ENCODE results near the gene SPACA5B.
"Not testable (repeated sequence)": the region's sequence is repeated elsewhere in the genome, so short reads cannot be mapped to it uniquely, and the experiment has no call there.

SPACA5B gene

DNA sequence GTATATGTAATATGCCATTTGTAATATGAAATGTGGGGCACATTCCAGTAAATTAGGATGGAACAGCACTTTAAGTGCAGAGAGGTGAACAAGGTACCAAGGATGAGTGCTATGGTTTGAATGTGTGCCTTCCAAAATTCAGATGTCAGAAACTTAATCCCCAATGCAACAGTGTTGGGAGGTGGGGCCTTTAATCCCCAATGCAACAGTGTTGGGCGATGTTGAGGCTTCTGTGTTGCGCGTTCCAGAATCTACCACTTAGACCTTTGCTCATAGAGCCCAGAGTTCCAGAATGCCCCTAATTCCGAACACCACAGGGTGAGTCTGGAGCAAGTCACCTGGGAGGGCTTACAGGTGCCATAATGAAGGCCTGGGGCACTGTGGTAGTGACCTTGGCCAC lies at the start of gene SPACA5B:
Gene SPACA5B (plus strand): TSS at position 301 of the 400 bp plus-strand sequence. CDS start 62 bp downstream, at position 363.
- not testable (repeated sequence) for H3K4me3 Mint-ChIP-seq; DNase-seq; H3K4me1 Mint-ChIP-seq; ATAC-seq; H3K27ac Mint-ChIP-seq; H3K9me3 Mint-ChIP-seq; H3K36me3 Mint-ChIP-seq (ENCODE audit: low read depth); H3K27me3 Mint-ChIP-seq

DNA sequence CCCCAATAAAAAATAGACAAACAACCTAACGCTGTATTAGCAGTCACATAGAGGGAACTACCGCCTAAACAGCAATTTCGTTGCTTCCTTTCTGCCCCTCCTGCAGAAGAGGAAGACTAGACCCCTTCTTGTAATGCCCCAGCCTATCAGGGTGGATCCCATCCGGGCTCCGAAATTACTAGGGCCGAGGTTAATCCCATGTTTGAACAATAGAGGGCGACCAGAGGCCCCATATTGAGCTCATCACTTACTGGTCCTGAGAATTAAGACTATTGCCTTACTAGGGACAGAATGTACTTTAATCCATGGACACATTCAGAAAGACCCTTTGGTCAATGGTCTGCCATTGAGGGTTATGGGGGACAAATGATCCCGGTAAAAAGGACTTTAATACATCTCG lies 47.2 kb upstream of the SPACA5B start:
- Mint-ChIP-seq H3K9me3 (no peaks in the 10 kb centered on the region), H3K4me1 (no peaks in the 10 kb centered on the region), H3K27ac (no peak overlapping the region), H3K36me3 (ENCODE audit: low read depth) (no peaks in the 10 kb centered on the region), H3K4me3 (no peak overlapping the region), H3K27me3 (no peaks in the 10 kb centered on the region)
- ATAC-seq = peak; percentile 63
- DNase-seq = peak; percentile 35

DNA sequence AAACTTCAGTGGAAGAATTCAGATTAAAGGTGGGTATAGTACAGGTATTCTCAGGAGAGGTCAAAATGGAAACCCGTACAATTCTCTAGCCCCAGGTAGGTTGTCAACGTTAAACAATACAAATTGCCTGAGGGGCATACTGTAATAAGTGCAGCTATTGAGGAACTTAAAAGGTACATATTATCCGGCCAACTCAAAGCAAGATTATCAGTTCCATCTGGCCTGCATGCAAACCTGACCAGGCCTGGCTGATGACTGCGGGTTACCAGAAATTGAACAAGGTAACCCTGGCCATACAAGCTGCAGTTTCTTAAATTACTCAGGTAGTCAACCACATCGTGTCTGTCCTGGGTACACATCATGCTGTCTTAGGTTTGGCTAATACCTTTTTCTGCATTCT lies 46.7 kb upstream of the SPACA5B start:
- no peaks in the 10 kb centered on the region for H3K36me3 Mint-ChIP-seq (ENCODE audit: low read depth)
- no peaks in the 10 kb centered on the region for H3K4me1 Mint-ChIP-seq
- H3K27ac Mint-ChIP-seq = no peak overlapping the region
- no peak for DNase-seq
- no peaks in the 10 kb centered on the region for H3K27me3 Mint-ChIP-seq
- no peak for ATAC-seq
- H3K4me3 Mint-ChIP-seq = no peak overlapping the region
- H3K9me3 Mint-ChIP-seq = no peaks in the 10 kb centered on the region

DNA sequence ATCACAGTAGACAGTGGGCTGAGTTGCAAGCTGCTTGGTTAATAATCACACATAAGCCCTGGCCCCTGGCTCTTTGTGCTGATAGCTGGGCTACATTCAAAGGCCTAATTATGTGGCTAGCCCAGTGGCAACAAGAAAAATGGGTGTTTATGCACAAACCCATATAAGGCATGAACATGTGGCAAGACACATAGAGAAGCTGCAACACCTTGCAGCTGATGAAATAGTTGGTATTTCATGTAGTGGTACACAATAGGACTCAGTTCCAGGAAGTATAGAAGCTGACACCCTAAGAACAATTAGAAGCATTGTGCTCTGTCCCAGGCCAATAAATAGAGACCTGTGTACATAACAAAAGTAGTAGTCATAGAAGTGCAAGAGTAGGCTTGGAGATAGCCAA lies 44.3 kb upstream of the SPACA5B start:
- Mint-ChIP-seq H3K27ac (no peak overlapping the region), H3K9me3 (no peaks in the 10 kb centered on the region), H3K36me3 (ENCODE audit: low read depth) (no peaks in the 10 kb centered on the region), H3K4me1 (no peaks in the 10 kb centered on the region), H3K27me3 (no peaks in the 10 kb centered on the region), H3K4me3 (no peak overlapping the region)
- ATAC-seq (no peak), DNase-seq (no peak)

DNA sequence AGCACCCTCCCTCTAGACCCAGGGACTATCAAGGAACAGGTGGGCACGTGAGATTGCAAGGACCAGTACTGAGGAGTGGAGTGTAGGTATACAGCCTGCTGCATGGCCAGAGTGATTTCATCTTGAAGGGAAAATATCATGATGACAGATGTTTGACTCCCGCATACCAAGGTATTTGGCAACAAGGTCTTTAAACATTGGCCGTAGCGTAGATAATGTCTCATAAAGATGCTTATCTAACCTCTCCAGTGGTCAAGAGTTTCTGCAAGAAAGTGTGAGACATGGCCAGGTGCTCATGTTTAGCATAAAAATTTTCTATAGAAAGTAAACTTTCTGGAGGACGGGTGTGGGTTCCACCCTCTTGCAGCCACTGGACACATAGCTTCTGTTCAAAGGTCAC lies 40.3 kb upstream of the SPACA5B start:
- ATAC-seq (no peak), DNase-seq (no peak)
- Mint-ChIP-seq H3K27me3 (no peaks in the 10 kb centered on the region), H3K36me3 (ENCODE audit: low read depth) (no peaks in the 10 kb centered on the region), H3K27ac (no peak overlapping the region), H3K4me1 (no peaks in the 10 kb centered on the region), H3K4me3 (no peak overlapping the region), H3K9me3 (no peaks in the 10 kb centered on the region)

DNA sequence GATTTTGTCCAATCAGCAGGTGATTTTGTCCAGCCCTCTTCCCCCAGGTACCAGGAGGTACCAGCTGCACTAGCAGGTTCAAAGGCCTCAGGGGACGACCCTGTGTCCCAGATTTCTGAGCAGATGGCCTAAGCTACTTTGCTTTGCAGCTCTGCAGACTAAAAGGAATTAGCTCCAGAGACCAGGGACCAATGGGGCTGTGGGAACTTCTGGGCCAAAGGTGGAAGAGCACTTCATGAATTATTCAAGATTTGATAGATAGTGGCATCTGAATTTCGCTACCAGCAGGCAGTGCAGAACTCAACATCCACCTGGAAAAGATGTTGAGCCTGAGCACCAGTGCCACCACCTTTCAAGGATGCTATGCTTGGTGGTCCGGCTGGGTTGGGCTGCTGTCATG lies 37.9 kb upstream of the SPACA5B start:
- not testable (repeated sequence) for H3K36me3 Mint-ChIP-seq (ENCODE audit: low read depth); H3K4me3 Mint-ChIP-seq; H3K9me3 Mint-ChIP-seq; DNase-seq; ATAC-seq; H3K4me1 Mint-ChIP-seq; H3K27ac Mint-ChIP-seq; H3K27me3 Mint-ChIP-seq

DNA sequence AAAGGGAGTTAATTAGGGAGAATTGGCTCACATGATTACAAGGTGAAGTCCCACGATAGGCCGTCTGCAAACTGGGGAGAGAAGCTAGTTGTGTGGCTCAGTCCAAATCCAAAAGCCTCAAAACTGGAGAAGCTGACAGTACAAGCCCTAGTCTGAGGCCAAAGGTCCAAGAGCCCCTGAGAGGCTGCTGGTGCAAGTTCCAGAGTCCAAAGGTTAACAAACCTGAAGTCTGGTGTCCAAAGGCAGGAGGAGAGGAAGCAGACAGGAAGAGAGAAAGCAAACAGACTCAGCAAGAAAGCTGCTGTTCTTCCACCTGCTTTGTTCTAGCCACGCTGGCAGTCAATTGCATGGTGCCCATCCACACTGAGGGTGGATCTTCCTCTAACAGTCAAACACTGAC lies 29.0 kb upstream of the SPACA5B start:
- H3K9me3 Mint-ChIP-seq = no peaks in the 10 kb centered on the region
- ATAC-seq = no peak
- H3K4me1 Mint-ChIP-seq = peaks cover 3% of the 10 kb centered on the region
- no peak overlapping the region for H3K27ac Mint-ChIP-seq
- DNase-seq = no peak
- H3K4me3 Mint-ChIP-seq = no peak overlapping the region
- no peaks in the 10 kb centered on the region for H3K36me3 Mint-ChIP-seq (ENCODE audit: low read depth)
- H3K27me3 Mint-ChIP-seq = peaks cover 2% of the 10 kb centered on the region

DNA sequence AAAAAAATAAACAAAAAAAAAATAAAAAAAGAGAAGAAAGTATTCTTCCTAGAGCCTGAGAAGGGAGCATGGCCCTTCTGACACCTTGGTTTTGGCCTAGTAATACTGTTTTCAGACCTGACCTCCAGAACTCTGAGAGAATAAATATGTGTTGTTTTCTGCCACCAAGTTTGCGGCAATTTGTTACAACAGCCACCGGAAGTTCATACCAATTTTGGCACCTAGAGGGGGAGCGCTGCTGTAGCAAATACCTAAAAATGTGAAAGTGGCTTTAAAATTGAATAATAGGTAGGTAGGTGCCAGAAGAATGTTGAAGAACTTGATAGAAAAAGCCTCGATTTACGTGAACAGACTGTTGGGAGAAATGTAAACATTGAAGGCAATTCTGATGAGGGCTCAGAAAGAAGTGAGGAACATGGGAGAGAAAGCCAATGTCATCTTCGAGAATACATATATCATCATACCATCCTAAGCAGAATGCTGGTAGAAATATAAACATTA lies 27.5 kb upstream of the SPACA5B start:
- Mint-ChIP-seq H3K27ac (no peak overlapping the region), H3K4me3 (no peak overlapping the region), H3K9me3 (no peaks in the 10 kb centered on the region), H3K4me1 (peaks cover 3% of the 10 kb centered on the region), H3K27me3 (peaks cover 2% of the 10 kb centered on the region), H3K36me3 (ENCODE audit: low read depth) (no peaks in the 10 kb centered on the region)
- ATAC-seq = no peak
- no peak for DNase-seq

DNA sequence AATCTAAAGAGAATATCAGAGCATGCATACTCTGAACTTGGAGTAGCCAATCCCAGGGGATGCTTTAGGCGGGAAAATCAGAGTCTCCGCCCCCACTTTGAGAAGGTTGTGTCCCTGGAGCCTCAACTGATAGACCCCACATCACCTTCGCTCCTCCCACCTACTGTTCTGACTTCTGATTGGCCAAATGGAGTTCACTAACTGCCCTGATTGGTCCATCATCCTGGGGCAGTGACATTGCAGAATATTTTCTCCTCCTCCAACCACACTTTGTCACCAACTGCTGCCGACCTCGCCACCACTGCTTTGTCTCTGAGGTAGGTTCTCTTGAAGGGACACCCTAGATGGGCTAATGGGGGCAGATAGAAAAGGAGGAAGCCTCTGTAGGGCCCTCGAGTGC lies 22.7 kb upstream of the SPACA5B start:
- ATAC-seq = no peak
- H3K27me3 Mint-ChIP-seq = peaks cover 2% of the 10 kb centered on the region
- H3K27ac Mint-ChIP-seq = no peak overlapping the region
- no peaks in the 10 kb centered on the region for H3K36me3 Mint-ChIP-seq (ENCODE audit: low read depth)
- peaks cover 3% of the 10 kb centered on the region for H3K4me1 Mint-ChIP-seq
- DNase-seq = no peak
- H3K4me3 Mint-ChIP-seq = no peak overlapping the region
- H3K9me3 Mint-ChIP-seq = no peaks in the 10 kb centered on the region

DNA sequence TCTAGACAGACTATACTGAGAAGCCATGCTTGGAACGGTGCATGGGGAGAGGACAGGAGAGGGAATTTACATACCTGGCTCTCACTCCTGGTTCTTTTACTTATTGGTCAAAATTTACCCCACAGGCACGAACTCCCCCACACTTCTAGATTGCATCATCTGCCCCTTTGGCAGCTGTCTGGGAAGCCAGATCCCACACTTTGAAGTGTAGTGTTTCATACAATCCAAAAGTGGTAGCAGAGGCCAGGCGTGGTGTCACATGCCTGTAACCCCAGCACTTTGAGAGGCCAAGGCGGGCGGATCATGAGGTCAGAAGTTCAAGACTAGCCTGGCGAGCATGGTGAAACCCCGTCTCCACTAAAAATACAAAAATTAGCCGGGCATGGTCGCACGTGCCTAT lies 5.1 kb upstream of the SPACA5B start:
- H3K27me3 Mint-ChIP-seq; DNase-seq; H3K4me1 Mint-ChIP-seq; H3K36me3 Mint-ChIP-seq (ENCODE audit: low read depth); H3K9me3 Mint-ChIP-seq; H3K27ac Mint-ChIP-seq; H3K4me3 Mint-ChIP-seq; ATAC-seq: not testable (repeated sequence)

DNA sequence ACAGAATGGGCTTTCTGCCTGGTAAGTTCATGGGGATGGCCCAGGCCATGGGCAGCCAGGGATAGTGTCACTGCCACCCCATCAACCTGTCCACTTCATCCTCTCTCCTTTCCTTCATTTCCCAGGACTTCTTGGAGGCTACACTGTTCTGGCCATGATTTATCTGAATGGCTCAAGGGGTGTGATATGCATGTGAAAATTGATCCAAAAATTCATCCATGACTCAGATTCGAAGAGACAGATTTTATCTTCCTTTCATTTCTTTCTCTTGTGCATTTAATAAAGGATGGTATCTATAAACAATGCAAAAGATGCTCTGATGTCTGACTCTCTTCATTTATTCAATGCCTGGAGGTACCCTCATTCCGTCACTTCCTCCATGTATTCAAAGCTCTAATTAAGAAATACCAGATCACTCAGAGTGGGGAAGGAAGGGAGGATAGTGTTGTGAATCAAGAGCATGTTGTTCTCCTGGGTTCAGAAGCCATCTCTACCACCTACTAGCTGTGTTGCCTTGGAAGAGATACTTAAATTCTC lies 1.9 kb downstream of the SPACA5B start:
- H3K4me3 Mint-ChIP-seq, H3K9me3 Mint-ChIP-seq, ATAC-seq: not testable (repeated sequence)

DNA sequence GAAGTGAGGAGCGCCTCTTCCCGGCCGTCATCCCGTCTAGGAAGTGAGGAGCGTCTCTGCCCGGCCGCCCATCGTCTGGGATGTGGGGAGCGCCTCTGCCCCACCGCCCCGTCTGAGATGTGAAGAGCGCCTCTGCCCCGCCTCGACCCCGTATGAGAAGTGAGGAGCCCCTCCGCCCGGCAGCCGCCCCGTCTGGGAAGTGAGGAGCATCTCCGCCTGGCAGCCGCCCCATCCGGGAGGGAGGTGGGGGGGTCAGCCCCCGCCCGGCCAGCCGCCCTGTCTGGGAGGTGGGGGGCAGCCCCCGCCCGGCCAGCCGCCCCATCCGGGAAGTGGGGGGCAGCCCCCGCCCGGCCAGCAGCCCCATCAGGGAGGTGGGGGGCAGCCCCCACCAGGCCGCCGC lies 8.7 kb downstream of the SPACA5B start:
- H3K27me3 Mint-ChIP-seq; H3K36me3 Mint-ChIP-seq (ENCODE audit: low read depth); H3K9me3 Mint-ChIP-seq; ATAC-seq; DNase-seq; H3K4me3 Mint-ChIP-seq; H3K27ac Mint-ChIP-seq: not testable (repeated sequence)
- peaks cover 16% of the 10 kb centered on the region for H3K4me1 Mint-ChIP-seq

More for the DNA sequence above, 1.9 kb downstream of the SPACA5B start:
- not testable (repeated sequence) for H3K4me1 Mint-ChIP-seq; DNase-seq; H3K27me3 Mint-ChIP-seq; H3K27ac Mint-ChIP-seq; H3K36me3 Mint-ChIP-seq (ENCODE audit: low read depth)

DNA sequence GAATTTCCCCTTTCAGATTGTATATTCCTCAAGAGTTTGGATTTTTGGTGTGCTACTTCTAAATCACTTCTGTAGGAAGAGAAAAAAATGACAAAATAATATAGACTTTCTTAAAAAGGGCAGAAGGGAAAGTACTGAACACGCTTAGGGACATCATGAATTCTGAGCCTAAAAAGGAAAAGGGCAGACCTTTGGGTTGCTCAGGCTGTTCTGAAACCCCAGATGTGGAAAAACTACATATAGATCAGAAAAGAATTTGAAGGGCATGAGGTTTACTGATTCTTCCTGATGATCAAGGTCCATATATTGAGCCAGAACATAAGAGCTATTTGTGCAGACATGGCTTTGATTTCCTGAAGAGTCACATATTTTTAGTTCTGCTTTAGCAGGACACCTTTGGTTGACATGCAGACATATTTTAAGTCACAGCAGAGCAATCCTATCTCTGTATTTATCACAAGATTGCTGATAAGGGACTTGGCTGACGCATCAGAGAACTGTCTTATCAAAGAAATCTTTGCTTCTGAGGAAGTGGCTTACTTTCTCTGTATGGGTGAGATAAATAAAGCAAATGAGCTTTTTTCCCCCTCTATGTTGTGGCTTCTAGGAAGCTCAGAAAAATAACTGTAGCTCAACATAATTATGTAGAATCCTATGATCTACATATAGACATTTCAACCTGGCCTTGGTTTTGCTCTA lies 11.5 kb downstream of the SPACA5B start:
- H3K27me3 Mint-ChIP-seq; H3K4me3 Mint-ChIP-seq; H3K36me3 Mint-ChIP-seq (ENCODE audit: low read depth); H3K27ac Mint-ChIP-seq; DNase-seq; H3K9me3 Mint-ChIP-seq: not testable (repeated sequence)
- peaks cover 20% of the 10 kb centered on the region for H3K4me1 Mint-ChIP-seq
- ATAC-seq = peak; percentile 66

DNA sequence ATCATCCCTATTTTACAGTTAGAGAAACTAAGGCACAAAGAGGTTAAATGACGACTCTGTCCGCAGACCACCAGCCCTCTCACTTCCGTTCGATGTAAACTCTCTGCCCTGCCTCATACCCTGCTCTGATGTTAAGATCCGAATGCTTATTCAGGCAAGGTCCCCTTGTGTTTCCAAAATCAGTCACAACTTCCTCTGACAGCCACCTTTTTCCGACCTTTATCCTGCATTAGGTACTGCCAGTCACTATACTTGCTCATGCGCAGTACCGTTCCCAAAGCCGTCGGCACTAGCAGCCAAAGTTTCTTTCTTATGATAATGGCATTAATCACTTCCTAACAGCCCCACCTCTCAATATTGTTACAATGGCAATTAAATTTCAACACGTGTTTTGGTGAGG lies 12.3 kb downstream of the SPACA5B start:
- H3K36me3 Mint-ChIP-seq (ENCODE audit: low read depth); H3K4me3 Mint-ChIP-seq; H3K9me3 Mint-ChIP-seq; H3K27me3 Mint-ChIP-seq: not testable (repeated sequence)
- ATAC-seq (peak; percentile 82), DNase-seq (peak; percentile 26)
- Mint-ChIP-seq H3K4me1 (peaks cover 20% of the 10 kb centered on the region), H3K27ac (peak overlapping the region; percentile 75)

DNA sequence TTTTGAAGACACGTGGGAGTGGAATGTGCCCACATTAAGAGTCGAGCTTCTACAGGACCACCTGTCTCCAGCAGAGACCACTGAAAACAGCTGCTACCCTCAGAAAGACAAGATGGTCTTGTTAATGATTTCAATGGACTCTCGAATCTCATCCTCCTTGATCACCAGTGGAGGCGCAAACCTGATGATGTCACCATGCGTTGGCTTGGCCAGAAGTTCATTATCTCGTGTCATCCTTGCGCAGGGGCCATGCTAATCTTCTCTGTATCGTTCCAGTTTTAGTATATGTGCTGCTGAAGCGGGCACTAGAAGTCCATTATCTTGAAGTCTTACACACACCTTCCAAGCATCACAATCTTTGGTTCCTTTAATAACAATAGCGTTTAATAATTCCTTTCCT lies 23.3 kb downstream of the SPACA5B start:
- no peaks in the 10 kb centered on the region for H3K36me3 Mint-ChIP-seq (ENCODE audit: low read depth)
- H3K9me3 Mint-ChIP-seq = no peaks in the 10 kb centered on the region
- no peaks in the 10 kb centered on the region for H3K27me3 Mint-ChIP-seq
- H3K4me3 Mint-ChIP-seq = no peak overlapping the region
- ATAC-seq (no peak), DNase-seq (no peak)
- no peak overlapping the region for H3K27ac Mint-ChIP-seq
- no peaks in the 10 kb centered on the region for H3K4me1 Mint-ChIP-seq
